Upper lobe of left lung (tissue), 4 donors: ENCODE measurements around the gene ITIH2.
"Not testable (repeated sequence)": the region's sequence is repeated elsewhere in the genome, so short reads cannot be mapped to it uniquely, and the experiment has no call there.

Experiments
- EP300 ChIP-seq, 4 donors: sonication (generic); formaldehyde crosslinking; IDR thresholded peaks; one replicate each; pipeline ENCODE4 v1.5.1; 2017; ENCODE audit warnings: antibody characterized with exemption in 4 of 4, control low read depth in 2 of 4
- POLR2A ChIP-seq, 4 donors: fragments of 450-650 bp; IDR thresholded peaks; one replicate each; pipeline ENCODE4 v1.5.1; 2016 to 2017; ENCODE audit warnings: antibody characterized with exemption in 4 of 4, mild to moderate bottlenecking in 2 of 4
- POLR2AphosphoS5 ChIP-seq, 2 donors: sonication (generic); formaldehyde crosslinking; IDR thresholded peaks; one replicate each; pipeline ENCODE4 v1.5.1; 2017; ENCODE audit warnings: antibody characterized with exemption in 2 of 2
- TF ChIP-seq, protein P1 (sequence below), 6 experiments: fragments of 450-650 bp in 4 of 6; fragments of 200-600 bp in 2 of 6; sonication (generic) in 2 of 6; IDR thresholded peaks; one replicate each; pipeline ENCODE4 v1.5.1; 2016 to 2019; ENCODE audit warnings: antibody characterized with exemption in 6 of 6

DNA sequence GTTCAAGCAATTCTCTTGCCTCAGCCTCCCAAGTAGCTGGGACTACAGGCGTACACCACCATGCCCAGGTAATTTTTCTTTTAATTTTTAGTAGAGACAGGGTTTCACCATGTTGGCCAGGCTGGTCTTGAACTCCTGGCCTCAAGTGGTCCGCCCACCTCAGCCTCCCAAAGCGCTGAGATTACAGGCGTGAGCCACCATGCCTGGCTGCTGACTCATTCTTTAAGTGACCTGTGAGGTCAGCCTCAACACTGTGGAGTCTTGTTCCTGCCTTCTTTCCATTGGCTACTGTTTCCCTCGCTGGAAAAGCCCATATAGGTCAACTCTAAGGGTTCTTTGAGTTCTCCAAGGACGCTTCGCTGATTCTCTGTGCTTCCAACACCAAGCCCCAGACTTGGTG lies 45.5 kb downstream of the ITIH2 start:
- TF ChIP-seq POLR2A, POLR2AphosphoS5, EP300 (IDR thresholded peaks at IDR 0.05): not testable (repeated sequence)
- TF ChIP-seq, protein P1, sequence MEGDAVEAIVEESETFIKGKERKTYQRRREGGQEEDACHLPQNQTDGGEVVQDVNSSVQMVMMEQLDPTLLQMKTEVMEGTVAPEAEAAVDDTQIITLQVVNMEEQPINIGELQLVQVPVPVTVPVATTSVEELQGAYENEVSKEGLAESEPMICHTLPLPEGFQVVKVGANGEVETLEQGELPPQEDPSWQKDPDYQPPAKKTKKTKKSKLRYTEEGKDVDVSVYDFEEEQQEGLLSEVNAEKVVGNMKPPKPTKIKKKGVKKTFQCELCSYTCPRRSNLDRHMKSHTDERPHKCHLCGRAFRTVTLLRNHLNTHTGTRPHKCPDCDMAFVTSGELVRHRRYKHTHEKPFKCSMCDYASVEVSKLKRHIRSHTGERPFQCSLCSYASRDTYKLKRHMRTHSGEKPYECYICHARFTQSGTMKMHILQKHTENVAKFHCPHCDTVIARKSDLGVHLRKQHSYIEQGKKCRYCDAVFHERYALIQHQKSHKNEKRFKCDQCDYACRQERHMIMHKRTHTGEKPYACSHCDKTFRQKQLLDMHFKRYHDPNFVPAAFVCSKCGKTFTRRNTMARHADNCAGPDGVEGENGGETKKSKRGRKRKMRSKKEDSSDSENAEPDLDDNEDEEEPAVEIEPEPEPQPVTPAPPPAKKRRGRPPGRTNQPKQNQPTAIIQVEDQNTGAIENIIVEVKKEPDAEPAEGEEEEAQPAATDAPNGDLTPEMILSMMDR (IDR thresholded peaks at IDR 0.05), result not testable (repeated sequence)
